Loucy (cell line): ENCODE results near the gene RNF4.

Source experiments
- EZH2phosphoT487 ChIP-seq: fragments of 200-600 bp; IDR thresholded peaks from 2 replicates; pipeline ENCODE4 v1.6.1; 2018; ENCODE audit warnings: antibody characterized with exemption, mild to moderate bottlenecking, moderate library complexity, borderline replicate concordance
- TF ChIP-seq, protein P1 (sequence below): fragments of 200-600 bp; sonication (generic); conservative IDR thresholded peaks from 2 replicates; pipeline ENCODE4 v1.5.1; 2014; ENCODE audit warnings: mild to moderate bottlenecking, antibody characterized with exemption, low read length

DNA sequence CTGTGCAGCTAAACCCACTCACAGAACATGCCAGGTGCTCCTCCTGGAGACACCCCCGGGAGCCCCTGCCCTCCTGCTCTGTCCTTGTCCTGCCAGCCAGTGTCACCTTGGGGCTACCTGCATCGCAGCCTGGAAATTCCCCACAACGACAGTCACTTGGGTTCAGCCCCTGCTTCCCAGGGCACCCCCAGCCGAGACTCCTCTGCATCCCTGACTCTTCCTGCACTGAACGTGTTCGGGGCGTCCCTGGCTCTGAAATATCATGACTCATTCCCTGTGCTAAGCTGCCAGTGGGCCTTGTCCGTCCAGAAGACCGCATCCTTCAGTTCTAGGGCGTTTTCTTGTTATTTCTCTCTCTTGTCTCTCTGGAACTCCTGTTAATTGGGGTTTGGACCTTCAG is 44.3 kb upstream of the RNF4 start:
- TF ChIP-seq, protein P1, sequence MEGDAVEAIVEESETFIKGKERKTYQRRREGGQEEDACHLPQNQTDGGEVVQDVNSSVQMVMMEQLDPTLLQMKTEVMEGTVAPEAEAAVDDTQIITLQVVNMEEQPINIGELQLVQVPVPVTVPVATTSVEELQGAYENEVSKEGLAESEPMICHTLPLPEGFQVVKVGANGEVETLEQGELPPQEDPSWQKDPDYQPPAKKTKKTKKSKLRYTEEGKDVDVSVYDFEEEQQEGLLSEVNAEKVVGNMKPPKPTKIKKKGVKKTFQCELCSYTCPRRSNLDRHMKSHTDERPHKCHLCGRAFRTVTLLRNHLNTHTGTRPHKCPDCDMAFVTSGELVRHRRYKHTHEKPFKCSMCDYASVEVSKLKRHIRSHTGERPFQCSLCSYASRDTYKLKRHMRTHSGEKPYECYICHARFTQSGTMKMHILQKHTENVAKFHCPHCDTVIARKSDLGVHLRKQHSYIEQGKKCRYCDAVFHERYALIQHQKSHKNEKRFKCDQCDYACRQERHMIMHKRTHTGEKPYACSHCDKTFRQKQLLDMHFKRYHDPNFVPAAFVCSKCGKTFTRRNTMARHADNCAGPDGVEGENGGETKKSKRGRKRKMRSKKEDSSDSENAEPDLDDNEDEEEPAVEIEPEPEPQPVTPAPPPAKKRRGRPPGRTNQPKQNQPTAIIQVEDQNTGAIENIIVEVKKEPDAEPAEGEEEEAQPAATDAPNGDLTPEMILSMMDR, result no peak
- TF ChIP-seq EZH2phosphoT487, result no peak
